Neural progenitor cell (in vitro differentiated cells): ENCODE data around the gene CCNY. TPM values are rescaled to one million over a fixed set of nuclear protein-coding genes. Genes with fewer than 3 reads are reported as not detected.
A peak's percentile ranks its signal among the peaks of the same experiment; 100 is the strongest.

ENCODE experiments used
- DNase-seq: peaks from one replicate; pipeline ENCODE4 v3.0.0-alpha.2; 2016; ENCODE audit warnings: low spot score
- H2AFZ ChIP-seq: fragments of 200-600 bp; sonication (generic); replicated peaks from 2 replicates; pipeline ENCODE4 v1.6.1; 2016; ENCODE audit warnings: antibody characterized with exemption
- H3F3A ChIP-seq: fragments of 200-600 bp; sonication (generic); 2 replicates; pipeline ENCODE4 v1.6.1; 2016; ENCODE audit warnings: antibody characterized with exemption, low read depth
- H3K27ac ChIP-seq: fragments of 200-600 bp; sonication (generic); 2 replicates; pipeline ENCODE4 v1.5.1; 2016; ENCODE audit warnings: mild to moderate bottlenecking
- H3K27me3 ChIP-seq: fragments of 200-600 bp; sonication (generic); 2 replicates; pipeline ENCODE4 v1.6.1; 2016; ENCODE audit warnings: mild to moderate bottlenecking, moderate library complexity
- H3K36me3 ChIP-seq: fragments of 200-600 bp; sonication (generic); 2 replicates; pipeline ENCODE4 v1.5.1; 2016
- H3K4me1 ChIP-seq: fragments of 200-600 bp; sonication (generic); 2 replicates; pipeline ENCODE4 v1.6.1; 2016; ENCODE audit warnings: mixed run types
- H3K4me2 ChIP-seq: fragments of 200-600 bp; sonication (generic); 2 replicates; pipeline ENCODE4 v1.6.1; 2016
- H3K4me3 ChIP-seq: fragments of 200-600 bp; sonication (generic); 2 replicates; pipeline ENCODE4 v1.5.1; 2016
- H3K79me2 ChIP-seq: fragments of 200-600 bp; sonication (generic); 2 replicates; pipeline ENCODE4 v1.6.1; 2016; ENCODE audit warnings: low read depth
- H3K9ac ChIP-seq: fragments of 200-600 bp; sonication (generic); 2 replicates; pipeline ENCODE4 v1.6.1; 2016
- H3K9me3 ChIP-seq: fragments of 200-600 bp; sonication (generic); 2 replicates; pipeline ENCODE4 v1.5.1; 2016; ENCODE audit warnings: low read depth
- H4K20me1 ChIP-seq: fragments of 200-600 bp; sonication (generic); 2 replicates; pipeline ENCODE4 v1.6.1; 2016; ENCODE audit warnings: low read depth
- H3K27ac Mint-ChIP-seq: 3 replicates; pipeline ENCODE4 v1.8.0; 2021; ENCODE audit warnings: mixed read lengths
- H3K27me3 Mint-ChIP-seq: 2 replicates; pipeline ENCODE4 v1.8.0; 2022; ENCODE audit warnings: low read depth, mild to moderate bottlenecking, inconsistent platforms, moderate library complexity, mixed read lengths; ENCODE audit not compliant: insufficient read depth
- H3K36me3 Mint-ChIP-seq: 3 replicates; pipeline ENCODE4 v1.8.0; 2021; ENCODE audit warnings: mixed read lengths
- H3K4me1 Mint-ChIP-seq: 3 replicates; pipeline ENCODE4 v1.8.0; 2021; ENCODE audit warnings: mixed read lengths
- H3K4me3 Mint-ChIP-seq: 3 replicates; pipeline ENCODE4 v1.8.0; 2021; ENCODE audit warnings: mild to moderate bottlenecking, moderate library complexity, mixed read lengths
- H3K9me3 Mint-ChIP-seq: 3 replicates; pipeline ENCODE4 v1.8.0; 2020; ENCODE audit warnings: mixed read lengths
- EZH2 ChIP-seq: fragments of 200-600 bp; sonication (generic); IDR thresholded peaks from 2 replicates; pipeline ENCODE4 v1.6.1; 2017; ENCODE audit warnings: antibody characterized with exemption, mild to moderate bottlenecking, moderate library complexity
- EZH2phosphoT487 ChIP-seq: fragments of 200-600 bp; sonication (generic); IDR thresholded peaks from 2 replicates; pipeline ENCODE4 v1.6.1; 2017; ENCODE audit warnings: antibody characterized with exemption
- total RNA-seq: library from RNA; depleted of rRNA; stranded (reverse); fragments of >200 nt; gene quantifications from 2 replicates; pipeline ENCODE4 v1.2.3, GENCODE V29; 2015; ENCODE audit warnings: low replicate concordance
- TF ChIP-seq, protein P1 (sequence below): fragments of 200-600 bp; sonication (generic); IDR thresholded peaks from 2 replicates; pipeline ENCODE4 v1.5.1; 2017; ENCODE audit warnings: antibody characterized with exemption, mild to moderate bottlenecking

The CCNY gene
- total RNA-seq, 1 donor from 2014 or later = 46.7 TPM

DNA sequence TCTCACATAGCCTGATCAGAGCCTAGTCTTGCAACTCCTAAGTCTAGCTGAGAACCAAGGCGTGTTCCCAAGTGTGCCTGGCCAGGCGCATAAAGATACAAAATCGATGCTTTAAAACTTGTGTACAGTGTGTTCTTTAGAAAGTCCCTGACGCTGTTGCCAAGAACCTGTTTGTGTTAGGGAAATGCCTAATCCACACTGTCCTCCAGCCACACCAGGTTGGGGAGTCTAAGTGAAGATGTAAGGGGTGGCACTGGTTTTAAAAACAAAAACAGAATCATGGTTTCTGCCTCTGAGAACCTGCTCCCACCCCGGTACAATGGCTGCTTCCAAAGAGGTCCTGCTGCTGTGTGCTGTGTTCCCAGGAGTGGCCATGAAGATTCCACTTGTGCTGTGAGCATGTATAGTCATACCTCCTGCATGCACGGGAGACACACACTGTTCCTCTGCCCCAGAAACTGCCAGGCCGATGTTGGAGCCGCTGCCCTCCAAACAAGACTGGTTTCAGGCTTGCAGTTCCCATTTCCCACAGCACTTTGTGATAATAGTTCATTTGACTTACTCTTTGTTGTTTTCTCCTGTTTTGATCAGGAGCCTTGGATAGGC is 88.5 kb downstream of the CCNY start:
- no peak for DNase-seq
- H3K27me3 ChIP-seq = no peaks in the 10 kb centered on the region
- H3K9ac ChIP-seq = no peak overlapping the region
- H3K4me3 Mint-ChIP-seq = no peak overlapping the region
- H2AFZ ChIP-seq = no peak overlapping the region
- peaks cover 20% of the 10 kb centered on the region for H3K4me1 ChIP-seq
- H3K79me2 ChIP-seq = peaks cover 92% of the 10 kb centered on the region
- H3K27ac ChIP-seq = no peak overlapping the region
- no peak overlapping the region for H3K4me2 ChIP-seq
- no peaks in the 10 kb centered on the region for H3K36me3 ChIP-seq
- peak overlapping the region; percentile 75 for H3K27ac Mint-ChIP-seq
- peaks cover 67% of the 10 kb centered on the region for H3K4me1 Mint-ChIP-seq
- H3F3A ChIP-seq = no peaks in the 10 kb centered on the region
- no peaks in the 10 kb centered on the region for H3K36me3 Mint-ChIP-seq
- peaks cover 48% of the 10 kb centered on the region for H4K20me1 ChIP-seq
- H3K9me3 Mint-ChIP-seq = no peaks in the 10 kb centered on the region
- no peak for TF ChIP-seq EZH2
- TF ChIP-seq EZH2phosphoT487 = no peak
- TF ChIP-seq, protein P1, sequence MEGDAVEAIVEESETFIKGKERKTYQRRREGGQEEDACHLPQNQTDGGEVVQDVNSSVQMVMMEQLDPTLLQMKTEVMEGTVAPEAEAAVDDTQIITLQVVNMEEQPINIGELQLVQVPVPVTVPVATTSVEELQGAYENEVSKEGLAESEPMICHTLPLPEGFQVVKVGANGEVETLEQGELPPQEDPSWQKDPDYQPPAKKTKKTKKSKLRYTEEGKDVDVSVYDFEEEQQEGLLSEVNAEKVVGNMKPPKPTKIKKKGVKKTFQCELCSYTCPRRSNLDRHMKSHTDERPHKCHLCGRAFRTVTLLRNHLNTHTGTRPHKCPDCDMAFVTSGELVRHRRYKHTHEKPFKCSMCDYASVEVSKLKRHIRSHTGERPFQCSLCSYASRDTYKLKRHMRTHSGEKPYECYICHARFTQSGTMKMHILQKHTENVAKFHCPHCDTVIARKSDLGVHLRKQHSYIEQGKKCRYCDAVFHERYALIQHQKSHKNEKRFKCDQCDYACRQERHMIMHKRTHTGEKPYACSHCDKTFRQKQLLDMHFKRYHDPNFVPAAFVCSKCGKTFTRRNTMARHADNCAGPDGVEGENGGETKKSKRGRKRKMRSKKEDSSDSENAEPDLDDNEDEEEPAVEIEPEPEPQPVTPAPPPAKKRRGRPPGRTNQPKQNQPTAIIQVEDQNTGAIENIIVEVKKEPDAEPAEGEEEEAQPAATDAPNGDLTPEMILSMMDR = no peak
- no peak overlapping the region for H3K4me3 ChIP-seq
- no peaks in the 10 kb centered on the region for H3K27me3 Mint-ChIP-seq
- H3K9me3 ChIP-seq = no peaks in the 10 kb centered on the region

DNA sequence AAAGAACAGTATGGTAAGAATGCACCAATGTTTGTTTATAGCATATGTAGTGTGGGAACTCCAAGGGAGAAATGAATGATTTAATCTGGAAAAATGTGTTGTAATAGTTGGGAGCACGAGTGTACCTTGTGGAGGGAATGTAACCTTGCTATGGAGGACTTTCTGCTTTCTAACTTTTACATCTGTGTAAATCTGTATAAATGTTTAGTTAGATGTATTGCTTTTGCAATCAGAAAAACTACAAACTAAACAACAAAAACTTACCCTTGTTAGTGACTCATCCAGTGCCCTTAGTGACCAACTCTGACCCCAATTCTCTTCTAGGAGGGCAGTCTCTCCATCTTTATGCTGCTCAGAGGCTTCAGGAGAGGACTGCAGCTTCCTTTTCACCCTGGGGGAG is 89.3 kb downstream of the CCNY start:
- no peak overlapping the region for H3K4me3 Mint-ChIP-seq
- H3K27ac ChIP-seq = no peak overlapping the region
- H3K79me2 ChIP-seq = peaks cover 89% of the 10 kb centered on the region

DNA sequence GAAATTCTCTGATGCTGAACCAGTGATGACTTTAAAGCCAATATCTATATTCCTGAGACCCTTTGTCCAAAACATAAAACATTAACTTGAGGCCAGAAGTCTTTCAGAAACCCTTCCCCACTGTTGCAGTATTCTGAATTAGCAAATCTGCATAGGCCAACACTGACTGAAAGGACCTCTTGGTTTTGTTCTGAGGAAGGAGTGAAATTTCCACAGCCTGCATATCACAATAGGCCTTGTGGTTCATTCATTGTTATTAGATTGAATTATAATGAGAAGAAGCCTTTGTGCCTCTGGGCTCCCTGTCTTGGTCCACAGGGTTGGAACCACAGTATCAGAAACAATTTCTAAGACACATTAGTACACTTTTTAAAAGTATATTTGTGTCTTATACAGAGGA is 90.3 kb downstream of the CCNY start:
- Mint-ChIP-seq H3K27ac (peak overlapping the region; percentile 91), H3K27me3 (no peaks in the 10 kb centered on the region), H3K4me1 (peaks cover 51% of the 10 kb centered on the region), H3K36me3 (no peaks in the 10 kb centered on the region), H3K4me3 (no peak overlapping the region), H3K9me3 (peaks cover 3% of the 10 kb centered on the region)
- Histone ChIP-seq H3K27me3 (no peaks in the 10 kb centered on the region), H3K27ac (no peak overlapping the region), H3K9ac (no peak overlapping the region), H3K4me3 (no peak overlapping the region), H3K79me2 (peaks cover 88% of the 10 kb centered on the region), H3K9me3 (no peaks in the 10 kb centered on the region), H3K4me1 (peaks cover 17% of the 10 kb centered on the region), H3F3A (no peaks in the 10 kb centered on the region), H2AFZ (no peak overlapping the region), H3K4me2 (no peak overlapping the region), H4K20me1 (peaks cover 40% of the 10 kb centered on the region), H3K36me3 (no peaks in the 10 kb centered on the region)
- DNase-seq = no peak
- TF ChIP-seq EZH2phosphoT487 (no peak), EZH2 (no peak)
- TF ChIP-seq, protein P1 = no peak

More for the DNA sequence above, 89.3 kb downstream of the CCNY start:
- no peaks in the 10 kb centered on the region for H3K27me3 Mint-ChIP-seq
- Histone ChIP-seq H3K9me3 (no peaks in the 10 kb centered on the region), H2AFZ (no peak overlapping the region), H3F3A (no peaks in the 10 kb centered on the region), H3K27me3 (no peaks in the 10 kb centered on the region), H3K4me3 (no peak overlapping the region), H3K36me3 (no peaks in the 10 kb centered on the region), H3K9ac (no peak overlapping the region), H4K20me1 (peaks cover 46% of the 10 kb centered on the region), H3K4me1 (peaks cover 20% of the 10 kb centered on the region), H3K4me2 (no peak overlapping the region)
- H3K4me1 Mint-ChIP-seq = peaks cover 59% of the 10 kb centered on the region
- no peaks in the 10 kb centered on the region for H3K9me3 Mint-ChIP-seq
- H3K27ac Mint-ChIP-seq = peak overlapping the region; percentile 91
- no peak for DNase-seq
- no peak for TF ChIP-seq EZH2phosphoT487
- TF ChIP-seq, protein P1 = no peak
- no peak for TF ChIP-seq EZH2
- no peaks in the 10 kb centered on the region for H3K36me3 Mint-ChIP-seq
